Measurements from ENCODE around the gene L2HGDH.
A peak's percentile ranks its signal among the peaks of the same experiment; 100 is the strongest.
"Not testable (repeated sequence)": the region's sequence is repeated elsewhere in the genome, so short reads cannot be mapped to it uniquely, and the experiment has no call there.

The L2HGDH gene

DNA sequence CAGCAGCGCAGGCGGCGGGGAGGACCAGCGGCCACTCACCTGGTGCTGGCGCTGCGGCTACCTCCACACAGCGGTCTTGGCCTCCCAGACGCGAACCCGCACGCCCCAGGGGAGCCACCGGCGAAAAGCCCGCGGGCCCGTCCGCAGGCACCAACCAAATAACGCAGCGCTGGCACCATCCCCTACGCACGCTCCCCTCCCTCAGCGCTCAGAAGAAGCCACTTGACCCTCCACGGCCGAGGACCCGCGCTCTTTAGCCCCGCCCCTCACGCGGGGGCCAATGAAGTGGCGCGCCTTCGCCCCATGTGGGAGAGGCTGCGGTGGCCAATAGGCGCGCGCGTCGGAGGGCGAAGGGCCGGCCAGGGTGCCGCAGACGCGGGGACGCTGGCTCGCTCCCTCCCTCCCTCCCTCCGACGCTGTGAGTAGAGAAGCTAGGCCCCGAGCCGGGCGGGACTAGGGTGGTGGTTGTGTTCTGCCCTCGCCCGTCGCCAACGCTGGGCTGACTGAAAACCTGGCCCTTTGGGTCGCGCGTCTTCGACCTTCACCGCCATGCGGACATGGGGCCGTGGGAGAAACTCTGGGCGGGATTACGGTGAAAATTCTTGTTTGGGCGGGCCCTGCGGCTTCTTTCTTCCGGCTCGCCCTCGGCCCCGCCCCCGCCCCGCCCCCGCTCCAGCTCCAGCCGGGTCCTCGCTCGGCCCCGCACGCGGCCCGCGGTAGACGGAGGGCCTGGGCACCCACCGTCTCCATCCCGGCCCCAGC lies at the start of gene L2HGDH, which contains the start of gene DMAC2L:
Gene L2HGDH (minus strand): TSS at position 258 of the 762 bp plus-strand sequence. CDS start 79 bp downstream, at position 179.
Gene DMAC2L (plus strand): TSS at position 353 of the 762 bp plus-strand sequence. CDS start 9,164 bp downstream, outside the sequence.
- DNase-seq: peak; percentile 91

DNA sequence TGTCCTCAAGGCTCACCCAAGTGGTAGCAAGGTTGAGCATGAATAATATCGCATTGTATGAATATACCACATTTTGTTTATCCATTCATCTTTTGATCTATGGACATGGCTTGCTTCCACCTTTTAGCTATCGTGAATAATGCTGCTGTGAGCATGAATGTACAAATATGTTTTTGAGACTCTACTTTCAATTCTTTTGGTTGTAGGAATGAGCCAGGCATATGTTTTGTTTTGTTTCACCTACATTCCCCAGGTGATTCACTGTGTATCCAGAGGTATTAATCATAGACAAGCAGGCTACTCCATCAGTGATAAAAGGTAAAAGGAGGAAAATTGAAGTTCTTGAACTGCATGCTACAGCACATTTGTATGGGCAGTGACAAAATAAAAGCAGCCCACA lies 48.8 kb upstream of the L2HGDH start:
- DNase-seq: no peak

DNA sequence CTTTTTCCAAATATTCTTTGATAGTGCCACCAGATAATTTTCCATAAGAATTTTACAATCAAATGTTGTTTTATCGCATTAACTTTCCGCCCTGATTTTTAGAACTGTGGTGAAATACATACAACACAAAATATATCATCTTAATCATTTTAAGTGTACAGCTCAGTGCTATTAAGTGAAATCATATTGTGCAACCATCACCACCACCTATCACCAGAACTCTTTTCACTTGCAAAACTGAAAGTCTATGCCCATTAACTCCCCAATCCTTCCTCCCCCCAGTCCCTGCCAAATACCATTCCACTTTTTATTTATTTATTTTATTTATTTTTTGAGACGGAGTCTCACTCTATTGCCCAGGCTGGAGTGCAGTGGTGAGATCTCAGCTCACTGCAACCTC lies 48.1 kb upstream of the L2HGDH start:
- no peak for DNase-seq

DNA sequence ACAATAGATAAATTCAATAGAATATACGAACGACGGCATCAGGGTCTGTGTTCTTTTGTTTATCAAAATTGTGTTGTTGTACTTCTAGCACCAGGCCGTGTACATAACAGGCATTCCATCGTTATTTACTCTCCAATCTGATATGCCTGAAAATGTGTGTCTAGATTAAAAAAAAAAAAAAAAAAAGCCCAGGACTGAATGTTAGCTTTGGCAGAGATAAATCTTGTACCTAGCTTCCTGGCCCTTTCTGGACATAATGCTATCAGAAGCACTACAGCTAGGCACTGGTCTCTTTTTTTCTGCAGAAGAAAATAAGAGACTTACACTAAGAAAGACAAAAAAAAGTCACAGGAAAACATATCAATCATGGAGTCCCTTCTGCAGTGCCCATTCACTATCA lies 47.6 kb upstream of the L2HGDH start:
- DNase-seq: no peak

DNA sequence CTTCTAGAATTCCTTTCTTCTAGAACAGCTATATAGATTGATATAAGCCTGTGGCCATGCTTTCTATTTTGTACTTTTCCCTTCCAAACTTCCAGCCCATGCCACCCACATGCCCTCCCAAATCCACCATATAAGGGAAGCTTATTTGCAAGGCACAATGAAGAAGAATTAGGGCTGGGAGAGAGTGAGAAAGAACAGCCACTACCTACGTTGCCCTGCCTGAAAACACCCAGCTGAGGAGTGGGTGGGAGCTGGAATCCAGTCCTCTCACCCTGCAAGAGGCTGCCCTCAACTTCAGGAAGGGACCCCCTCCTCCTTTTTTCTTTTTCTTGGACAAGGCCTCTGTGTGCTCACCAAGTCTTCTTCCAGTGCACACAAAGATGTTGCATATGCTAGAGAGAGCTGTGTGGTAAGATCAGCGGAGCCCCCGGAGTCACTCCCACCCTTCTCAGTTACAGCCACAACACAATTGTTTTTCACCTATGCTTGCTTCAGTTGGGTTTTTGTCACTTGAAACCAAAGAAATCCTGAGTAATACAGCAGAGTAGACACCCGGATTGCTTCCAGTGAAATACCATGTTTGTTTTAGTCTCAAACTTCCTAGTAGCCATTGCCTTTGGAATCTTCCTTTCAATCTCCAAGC lies 45.8 kb upstream of the L2HGDH start:
- no peak for DNase-seq

DNA sequence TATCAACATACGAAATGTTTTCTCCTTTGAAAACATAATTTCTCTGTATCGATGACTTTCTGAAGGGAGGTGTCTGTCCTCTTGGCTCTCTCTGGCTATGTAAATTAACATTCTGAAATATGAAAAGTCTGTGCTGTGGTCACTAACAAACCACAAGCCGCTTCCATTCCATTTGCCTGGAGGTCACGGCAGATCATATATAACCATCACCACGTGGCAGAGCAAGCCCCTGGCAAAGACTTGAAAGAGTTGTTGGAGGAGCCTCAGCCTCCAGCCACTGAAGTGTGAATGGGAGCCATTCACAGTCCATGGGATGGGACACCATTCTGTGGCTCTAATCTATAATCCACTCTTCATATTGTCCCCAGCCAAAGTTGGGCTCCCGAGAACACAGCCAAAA lies 45.1 kb upstream of the L2HGDH start:
- peak; percentile 55 for DNase-seq

DNA sequence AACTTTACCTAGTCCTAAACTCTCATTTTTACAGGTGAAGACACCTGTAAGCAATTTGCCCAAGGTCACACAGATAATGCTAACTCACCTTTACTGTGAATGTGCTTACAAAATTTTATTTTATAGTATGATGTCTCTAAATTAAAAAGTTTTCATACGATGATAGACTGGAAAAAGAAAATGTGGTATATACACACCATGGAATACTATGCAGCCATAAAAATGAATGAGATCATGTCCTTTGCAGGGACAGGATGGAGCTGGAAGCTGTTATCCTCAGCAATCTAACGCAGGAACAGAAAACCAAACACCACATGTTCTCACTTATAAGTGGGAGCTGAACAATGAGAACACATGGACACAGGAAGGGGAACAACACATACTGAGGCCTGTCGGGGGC lies 44.3 kb upstream of the L2HGDH start:
- DNase-seq: not testable (repeated sequence)

DNA sequence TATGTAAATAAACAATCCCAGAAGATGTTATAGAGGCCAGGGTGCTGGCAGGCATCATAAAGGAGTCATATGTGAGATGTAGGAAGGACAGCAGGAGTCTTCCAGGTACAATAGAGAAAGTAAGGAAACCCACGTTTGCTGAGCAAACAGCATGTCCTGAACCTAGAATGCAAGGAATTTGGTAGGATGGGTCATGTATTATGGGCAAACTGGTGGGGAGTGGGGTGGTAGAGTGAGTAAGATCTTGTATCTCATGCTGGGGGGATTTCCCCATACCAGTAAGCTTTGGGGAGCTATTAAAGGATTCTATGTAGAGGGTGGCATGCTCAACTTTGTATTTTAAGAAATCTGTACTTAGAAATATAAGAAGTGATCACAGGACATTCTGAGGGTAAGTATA lies 43.7 kb upstream of the L2HGDH start:
- DNase-seq: no peak

DNA sequence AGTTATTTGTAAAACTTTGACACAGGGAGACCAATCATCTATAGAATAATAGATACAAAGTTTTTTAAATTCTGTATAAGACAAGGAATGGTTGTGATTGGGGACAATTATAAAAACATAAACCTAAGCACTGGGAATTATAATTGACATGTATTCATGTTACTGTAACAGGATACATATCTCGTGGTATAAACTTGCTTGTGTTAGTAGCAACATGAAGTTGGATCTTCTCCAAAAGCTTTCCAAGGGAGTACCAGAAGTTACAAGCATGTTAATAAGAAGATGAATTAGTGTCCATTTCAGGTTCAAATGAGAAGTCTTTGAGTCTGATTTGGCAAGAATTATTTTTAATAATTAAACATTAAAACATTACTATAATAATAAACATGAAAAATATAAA lies 42.5 kb upstream of the L2HGDH start:
- no peak for DNase-seq

DNA sequence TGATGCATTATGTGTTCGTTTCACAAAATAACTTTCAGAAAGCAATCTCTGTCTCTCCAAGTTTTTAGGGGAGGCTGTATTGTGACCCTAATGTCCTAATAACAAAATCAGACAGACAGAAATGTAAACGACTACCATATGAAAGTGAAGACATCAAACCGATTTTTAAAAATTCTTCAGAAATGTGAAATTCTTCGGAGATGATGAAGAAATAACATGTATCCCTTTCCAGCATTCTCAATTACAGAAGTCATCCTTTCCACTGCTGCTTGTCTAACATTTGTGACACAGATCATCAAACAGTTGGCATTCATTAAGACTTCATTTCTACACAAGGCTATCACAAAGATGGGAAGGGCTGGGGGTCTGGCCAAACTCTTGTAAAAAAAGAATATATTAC lies 41.1 kb upstream of the L2HGDH start:
- DNase-seq: peak; percentile 66

DNA sequence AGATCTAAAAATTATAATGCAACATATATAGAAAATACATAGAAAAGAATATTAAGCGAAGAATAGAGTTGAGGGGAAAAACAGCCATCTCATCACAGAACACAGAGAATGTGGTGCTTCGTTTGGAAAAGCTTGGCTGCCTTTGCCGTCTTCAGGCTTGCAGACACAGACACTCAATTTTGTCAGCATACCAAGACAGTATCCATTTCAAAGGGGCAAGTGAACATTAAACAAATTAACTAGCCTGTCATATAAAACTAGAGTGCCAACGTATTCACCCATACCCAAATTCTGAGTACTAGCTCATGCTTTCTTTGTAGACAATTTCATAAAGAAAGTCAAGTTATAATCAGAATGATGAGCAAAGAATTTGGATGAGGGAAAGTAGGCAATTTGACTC lies 40.6 kb upstream of the L2HGDH start:
- DNase-seq: no peak

DNA sequence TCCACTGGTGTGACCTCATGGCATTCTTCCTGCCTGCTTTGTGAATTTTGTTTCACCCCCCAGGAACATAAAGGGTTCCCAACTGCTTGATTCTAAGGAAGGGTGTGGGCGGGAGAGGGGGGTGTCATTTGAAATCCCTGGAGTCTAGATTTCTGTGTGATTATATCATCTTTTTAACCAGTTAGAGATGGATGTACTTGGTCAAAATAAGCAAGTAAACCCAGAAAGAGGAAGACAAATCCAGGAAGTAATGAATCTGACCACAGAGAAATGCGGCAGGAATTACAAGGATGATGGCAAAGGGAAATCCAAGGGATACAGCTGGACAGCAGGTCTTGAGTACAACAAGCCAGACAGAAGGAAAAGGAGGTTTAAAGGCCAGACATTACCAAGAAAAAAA lies 38.9 kb upstream of the L2HGDH start:
- peak; percentile 86 for DNase-seq

DNA sequence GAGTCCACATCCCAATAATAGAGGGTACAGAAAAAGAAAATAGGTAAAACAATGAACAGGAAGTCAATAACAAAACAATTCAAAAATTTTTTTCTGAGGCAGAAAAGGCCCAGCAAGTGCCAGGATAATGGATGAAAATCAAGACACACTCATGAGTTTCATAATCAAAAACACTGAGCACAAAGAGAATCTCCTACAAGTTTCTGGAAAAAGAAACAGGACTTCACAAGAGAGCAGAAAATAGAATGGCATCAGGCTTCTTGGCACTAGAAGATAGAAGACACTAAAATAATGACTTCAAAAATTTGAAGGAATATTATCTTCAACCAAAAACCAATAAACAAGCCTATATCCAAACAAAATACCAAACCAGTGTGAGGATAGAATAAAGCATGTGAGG lies 36.9 kb upstream of the L2HGDH start:
- DNase-seq: no peak

DNA sequence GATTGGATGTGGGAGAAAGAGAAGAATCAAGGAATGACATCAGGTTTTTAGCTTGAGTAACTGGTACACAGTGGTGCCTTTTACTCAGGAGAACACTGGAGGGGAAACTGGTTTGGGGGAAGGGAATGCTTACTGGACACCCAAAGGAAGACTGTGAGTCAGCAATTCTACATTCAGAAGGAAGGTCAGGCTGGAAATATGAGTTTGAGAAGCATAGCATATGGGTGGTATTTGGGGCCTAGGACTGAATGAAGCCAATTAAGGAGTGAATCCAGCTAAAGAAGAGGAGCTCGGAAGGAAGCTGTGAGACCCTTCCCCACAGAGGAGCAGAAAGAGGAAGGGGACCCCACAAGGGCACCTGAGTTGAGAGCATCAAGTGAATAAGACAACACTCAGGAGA lies 35.5 kb upstream of the L2HGDH start:
- DNase-seq: peak; percentile 82

DNA sequence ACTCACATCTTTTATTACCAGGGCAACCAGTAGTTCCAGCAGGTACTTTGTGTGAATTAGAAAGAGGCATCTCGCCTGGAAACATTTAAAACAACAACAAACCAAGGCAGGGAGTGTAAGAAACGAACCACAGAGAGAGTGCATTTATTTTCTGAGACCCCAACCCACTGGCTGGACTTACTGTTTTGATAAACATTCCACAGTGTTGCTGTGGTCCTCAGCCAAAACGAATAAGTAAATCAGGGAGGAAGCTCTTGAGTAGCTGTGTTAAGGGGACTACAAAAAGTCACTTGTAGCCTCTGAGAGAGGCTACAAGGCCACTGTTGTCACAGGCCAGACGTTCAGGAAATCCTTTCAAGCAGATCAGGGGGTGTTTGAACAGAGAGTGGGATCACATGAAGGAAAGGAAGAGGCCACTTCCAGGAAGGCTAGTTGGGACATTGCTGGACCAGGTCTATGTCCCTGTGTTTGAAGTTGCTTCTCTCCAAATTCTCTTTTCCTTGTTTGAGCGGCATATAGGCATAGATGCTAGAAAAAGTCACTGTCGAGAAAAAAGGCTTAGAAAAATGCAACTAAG lies 33.9 kb upstream of the L2HGDH start:
- DNase-seq: no peak

DNA sequence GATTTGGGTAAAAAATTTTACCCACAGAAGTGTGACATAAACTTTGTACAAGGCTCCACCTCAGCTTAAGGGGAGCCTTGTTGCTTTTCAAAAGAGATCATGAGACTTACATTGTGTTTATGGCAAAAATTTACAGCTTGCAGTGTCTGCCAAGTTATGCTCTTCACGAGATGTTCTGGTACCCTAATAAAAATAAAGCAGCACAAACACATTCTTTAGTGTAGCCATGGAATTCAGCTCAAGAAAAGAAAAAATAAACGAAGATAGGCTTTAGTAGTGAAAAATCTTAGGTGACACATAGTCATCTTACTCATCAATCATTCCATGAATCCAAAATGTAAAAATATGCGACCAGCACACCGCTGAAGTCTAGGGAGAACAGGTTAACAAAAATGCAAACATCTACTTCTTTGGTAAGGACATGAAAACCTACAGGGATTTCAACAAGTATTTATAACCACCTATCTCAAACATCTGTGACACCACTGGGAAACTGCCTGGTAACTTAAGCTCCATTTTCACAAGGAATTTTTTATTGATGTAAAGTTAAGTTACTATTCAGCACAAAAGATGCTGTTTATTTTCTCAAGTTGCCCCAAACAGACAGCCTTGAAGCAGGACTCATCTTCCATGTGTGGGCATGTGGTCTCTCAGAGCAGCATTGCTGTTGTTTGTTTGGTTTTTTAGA lies 33.0 kb upstream of the L2HGDH start:
- peak; percentile 65 for DNase-seq

DNA sequence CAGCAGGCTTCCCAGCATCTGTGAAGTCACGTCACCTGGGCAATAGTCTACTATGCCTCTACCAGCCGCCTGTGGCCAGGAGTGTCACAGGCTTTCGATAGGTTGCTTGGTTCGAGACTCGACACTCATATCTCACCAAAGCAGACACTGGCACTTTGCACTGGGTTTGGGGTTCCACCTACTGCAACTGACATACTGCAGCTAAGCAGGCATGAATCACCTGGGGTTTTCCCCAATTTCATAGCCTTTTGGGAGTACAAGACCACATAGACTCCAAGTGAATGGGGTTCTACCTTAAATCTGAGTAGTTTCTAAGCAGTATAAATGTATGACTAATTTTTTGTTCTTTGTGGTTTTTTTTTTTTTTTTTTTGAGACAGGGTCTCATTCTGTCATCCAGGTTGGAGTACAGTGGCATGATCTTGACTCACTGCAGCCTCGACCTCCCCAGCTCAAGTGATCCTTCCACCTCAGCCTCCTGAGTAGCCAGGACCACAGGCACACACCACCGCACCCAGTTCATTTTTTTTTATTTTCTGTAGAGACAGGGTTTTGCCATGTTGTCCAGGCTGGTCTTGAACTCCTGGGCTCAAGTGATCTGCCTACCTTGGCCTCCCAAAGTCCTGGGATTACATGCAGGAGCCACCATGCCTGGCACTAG lies 32.2 kb upstream of the L2HGDH start:
- DNase-seq: peak; percentile 61

DNA sequence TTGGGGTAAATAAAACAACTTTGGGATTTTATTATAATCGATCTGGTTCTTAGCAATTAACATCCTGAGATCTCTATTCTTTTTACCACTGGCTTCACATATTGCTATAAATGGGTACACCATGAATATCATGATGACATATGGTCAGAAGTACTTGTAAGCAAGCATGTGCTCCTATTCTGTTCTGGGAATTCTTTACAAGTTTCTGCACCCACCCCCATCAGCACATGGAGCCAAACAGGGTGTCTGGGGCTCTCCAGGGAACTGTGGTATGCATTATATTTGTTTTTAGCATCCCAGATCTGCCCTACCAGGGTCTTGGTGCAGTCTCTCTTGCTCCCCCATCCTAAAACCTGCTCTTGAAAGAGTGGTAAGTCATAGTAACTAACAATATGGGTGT lies 31.4 kb upstream of the L2HGDH start:
- peak; percentile 71 for DNase-seq

DNA sequence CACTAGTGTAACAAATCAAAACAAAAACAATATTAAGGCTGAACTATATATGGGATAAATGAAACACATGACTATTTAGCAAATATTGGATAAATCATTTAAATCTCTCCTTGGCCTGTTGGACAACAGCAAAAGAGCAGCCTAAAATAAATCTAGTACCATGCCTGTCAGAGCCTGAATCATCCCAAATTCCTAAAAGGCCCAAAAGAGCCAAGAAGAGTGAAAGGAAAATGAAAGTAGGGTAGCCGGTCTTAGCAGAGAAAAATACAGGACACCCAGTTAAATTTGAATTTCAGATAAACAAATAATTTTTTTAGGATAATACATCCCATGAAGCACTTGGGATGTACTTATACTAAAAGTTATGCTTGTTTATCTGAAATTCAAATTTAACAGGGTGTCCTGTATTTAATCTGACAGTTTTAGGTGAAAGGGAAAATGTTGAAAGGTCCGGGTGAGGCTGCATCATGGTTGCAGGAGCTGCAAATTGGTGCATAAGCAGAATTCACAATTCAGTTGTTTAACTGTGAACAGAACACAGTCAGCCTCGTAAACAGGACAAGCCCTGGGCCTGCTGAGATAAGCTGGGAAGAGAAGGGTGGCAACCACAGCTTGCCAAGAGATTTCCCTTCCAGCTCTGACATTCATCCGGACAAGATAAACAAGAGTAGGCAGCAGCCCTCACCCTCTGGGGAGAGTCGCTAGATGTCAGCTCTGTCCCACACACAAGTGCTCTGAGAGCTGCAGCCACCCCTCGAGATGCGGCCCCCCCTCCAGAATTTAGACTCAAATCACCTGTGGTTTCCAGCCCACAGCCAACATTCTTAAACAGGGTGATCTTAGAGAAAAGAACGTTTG lies 30.4 kb upstream of the L2HGDH start:
- peak; percentile 91 for DNase-seq

DNA sequence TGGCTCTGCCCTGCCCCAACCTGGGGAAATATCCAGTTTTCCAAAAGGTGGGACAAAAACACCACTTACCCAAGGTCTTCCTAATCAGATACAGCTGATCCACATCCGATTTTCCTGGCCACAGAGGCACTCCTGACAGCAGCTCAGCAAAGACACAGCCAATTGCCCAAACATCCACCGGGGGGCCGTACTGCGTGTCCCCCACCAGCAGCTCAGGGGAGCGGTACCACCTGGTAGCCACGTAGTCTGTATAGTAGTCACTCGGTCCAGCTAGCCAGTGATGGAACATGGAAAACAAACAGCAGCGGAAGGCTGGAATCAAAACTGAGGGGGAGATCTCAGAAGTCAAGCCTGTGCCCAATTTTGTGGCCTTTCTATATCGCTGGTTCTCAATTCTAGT lies 28.9 kb upstream of the L2HGDH start:
- DNase-seq: no peak

DNA sequence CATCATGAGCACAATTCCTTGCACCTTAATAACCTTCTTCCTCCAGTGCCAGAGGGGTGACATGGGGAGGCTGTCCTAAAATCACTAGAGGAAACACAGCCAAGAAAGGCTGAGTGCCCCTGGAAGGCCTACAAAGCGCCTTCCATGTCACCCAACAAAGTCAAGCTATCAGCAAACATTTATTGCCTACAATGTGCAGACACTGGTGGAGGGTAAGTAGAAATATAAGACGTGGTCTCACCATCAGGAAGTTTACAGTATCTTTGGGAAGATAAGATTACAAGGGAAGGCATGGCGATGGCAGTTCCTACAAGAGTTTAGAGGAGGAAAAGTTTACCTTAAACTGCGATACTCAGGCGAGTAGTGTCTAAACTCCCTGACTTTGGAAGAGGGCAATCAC lies 28.0 kb upstream of the L2HGDH start:
- DNase-seq: no peak

DNA sequence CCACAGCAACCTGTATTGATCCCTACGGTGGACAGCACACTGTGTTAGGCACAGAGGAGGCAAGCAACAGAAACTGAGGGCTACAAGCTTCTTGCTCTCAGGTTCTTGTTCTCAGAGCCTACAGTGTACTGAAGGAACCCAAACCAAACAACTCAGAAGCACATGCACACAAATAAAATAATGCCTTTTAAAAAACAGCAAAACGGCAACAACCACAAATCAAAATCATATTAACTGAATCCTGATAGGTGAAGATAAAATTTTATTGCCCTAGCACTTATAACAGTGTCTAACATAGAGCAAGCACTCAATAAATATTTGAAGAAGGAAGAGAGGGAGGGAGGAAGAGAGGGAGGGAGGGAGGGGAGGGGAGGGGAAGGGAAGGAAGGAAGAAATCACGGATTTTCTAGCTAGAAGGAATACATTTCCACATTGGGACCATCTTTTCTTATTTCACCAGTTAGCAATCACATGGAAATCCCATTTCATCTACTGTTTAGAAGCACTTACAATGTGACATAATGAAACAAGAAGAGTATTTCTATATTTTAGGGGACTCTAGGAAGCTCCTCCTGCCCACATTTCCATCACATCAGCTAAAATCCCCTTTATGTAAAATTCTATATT lies 27.3 kb upstream of the L2HGDH start:
- DNase-seq: no peak
